Neural crest cell (in vitro differentiated cells): ENCODE measurements around the gene DNTTIP2. TPM values are rescaled to one million over a fixed set of nuclear protein-coding genes. Genes with fewer than 3 reads are reported as not detected.
"Not testable (repeated sequence)": the region's sequence is repeated elsewhere in the genome, so short reads cannot be mapped to it uniquely, and the experiment has no call there.

Experiments used
- DNase-seq: peaks from one replicate; pipeline ENCODE4 v3.0.0; 2021; ENCODE audit warnings: low read depth, mixed read lengths, low spot score
- H3K27ac Mint-ChIP-seq: one replicate; pipeline ENCODE4 v1.8.0; 2021; ENCODE audit warnings: mild to moderate bottlenecking, mixed read lengths; ENCODE audit not compliant: unreplicated experiment
- H3K27me3 Mint-ChIP-seq: 2 replicates; pipeline ENCODE4 v1.8.0; 2021; ENCODE audit warnings: low read depth, mild to moderate bottlenecking, mixed read lengths
- H3K36me3 Mint-ChIP-seq: 2 replicates; pipeline ENCODE4 v1.8.0; 2021; ENCODE audit warnings: low read depth, mild to moderate bottlenecking, mixed read lengths
- H3K4me1 Mint-ChIP-seq: 2 replicates; pipeline ENCODE4 v1.8.0; 2021; ENCODE audit warnings: mixed read lengths
- H3K4me3 Mint-ChIP-seq: one replicate; pipeline ENCODE4 v1.8.0; 2021; ENCODE audit warnings: mild to moderate bottlenecking, mixed read lengths
- H3K9me3 Mint-ChIP-seq: 2 replicates; pipeline ENCODE4 v1.8.0; 2021; ENCODE audit warnings: mixed read lengths
- CTCF ChIP-seq: fragments of 200-600 bp; sonication (generic); conservative IDR thresholded peaks from 2 replicates; pipeline ENCODE4 v1.5.0; 2021; ENCODE audit warnings: antibody characterized with exemption, mild to moderate bottlenecking
- total RNA-seq: library from RNA; stranded (reverse); gene quantifications from 2 replicates; pipeline ENCODE4 v1.2.1, GENCODE V29; 2021

Gene DNTTIP2
- total RNA-seq, 1 donor from 2014 or later: 65.0 TPM

DNA sequence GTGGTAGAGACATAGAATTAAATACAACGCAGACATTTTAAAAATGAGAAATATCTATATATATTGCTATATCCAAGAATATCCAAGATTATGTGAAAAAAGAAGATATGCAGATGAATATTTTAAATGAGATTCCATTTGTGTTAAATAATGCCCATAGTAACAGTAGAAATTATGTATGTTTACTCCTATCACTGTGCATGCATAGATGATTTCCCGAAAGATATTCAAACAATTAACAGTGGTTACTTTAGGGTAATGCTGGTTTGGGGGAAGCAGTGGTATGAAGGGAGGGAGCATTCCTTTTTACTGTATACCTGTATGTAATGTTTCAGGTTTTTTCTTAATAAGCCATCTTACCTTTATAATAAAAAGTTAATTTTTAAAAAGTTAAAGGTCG, 25.1 kb downstream of the DNTTIP2 start:
- Mint-ChIP-seq H3K4me3 (no peak overlapping the region), H3K36me3 (peaks cover 12% of the 10 kb centered on the region), H3K9me3 (peaks cover 20% of the 10 kb centered on the region), H3K27me3 (peaks cover 5% of the 10 kb centered on the region), H3K4me1 (no peaks in the 10 kb centered on the region), H3K27ac (no peak overlapping the region)
- no peak for DNase-seq
- TF ChIP-seq CTCF: no peak

DNA sequence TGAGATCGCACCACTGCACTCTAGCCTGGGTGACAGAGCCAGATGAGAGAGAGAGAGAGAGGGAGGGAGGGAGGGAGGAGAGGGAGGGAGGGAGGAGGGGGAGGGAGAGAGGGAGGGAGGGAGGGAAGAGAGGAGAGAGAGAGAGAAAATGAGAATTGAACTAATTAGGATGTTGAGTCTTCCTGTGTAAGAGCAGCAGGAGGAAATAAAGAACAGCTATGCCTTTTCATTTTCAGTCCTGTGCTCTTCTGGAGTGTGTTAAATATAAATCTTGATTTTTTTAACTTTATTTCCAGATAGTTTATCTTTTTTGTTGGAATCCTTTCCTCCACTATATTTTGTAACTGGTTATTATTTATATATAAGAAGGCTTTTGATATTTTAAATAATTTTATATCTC, 27.1 kb downstream of the DNTTIP2 start:
- H3K27ac Mint-ChIP-seq: no peak overlapping the region
- no peak for DNase-seq
- no peak for TF ChIP-seq CTCF
- H3K4me3 Mint-ChIP-seq: no peak overlapping the region
- peaks cover 11% of the 10 kb centered on the region for H3K4me1 Mint-ChIP-seq
- peaks cover 22% of the 10 kb centered on the region for H3K36me3 Mint-ChIP-seq
- H3K9me3 Mint-ChIP-seq: peaks cover 18% of the 10 kb centered on the region
- peaks cover 13% of the 10 kb centered on the region for H3K27me3 Mint-ChIP-seq

DNA sequence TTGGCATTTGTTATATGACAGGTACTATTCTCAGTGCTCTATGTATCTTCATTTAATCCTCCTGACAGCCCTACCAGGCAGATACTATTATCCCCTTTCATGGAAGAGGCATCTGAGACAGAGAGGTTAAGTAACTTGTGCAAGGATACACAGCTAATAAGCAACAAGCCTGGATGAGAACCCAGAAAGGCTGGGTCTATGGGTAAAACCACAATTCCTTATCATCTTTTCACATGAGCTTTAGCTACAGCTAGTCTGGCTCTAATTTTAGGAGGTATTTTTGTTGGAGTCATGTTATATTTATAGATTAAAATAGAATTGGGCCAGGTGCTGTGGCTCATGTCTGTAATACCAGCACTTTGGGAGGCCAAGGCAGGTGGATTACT, 27.7 kb downstream of the DNTTIP2 start:
- Mint-ChIP-seq H3K36me3 (peaks cover 22% of the 10 kb centered on the region), H3K27me3 (peaks cover 12% of the 10 kb centered on the region), H3K27ac (no peak overlapping the region), H3K9me3 (peaks cover 18% of the 10 kb centered on the region), H3K4me3 (no peak overlapping the region), H3K4me1 (peaks cover 11% of the 10 kb centered on the region)
- TF ChIP-seq CTCF: no peak
- no peak for DNase-seq

DNA sequence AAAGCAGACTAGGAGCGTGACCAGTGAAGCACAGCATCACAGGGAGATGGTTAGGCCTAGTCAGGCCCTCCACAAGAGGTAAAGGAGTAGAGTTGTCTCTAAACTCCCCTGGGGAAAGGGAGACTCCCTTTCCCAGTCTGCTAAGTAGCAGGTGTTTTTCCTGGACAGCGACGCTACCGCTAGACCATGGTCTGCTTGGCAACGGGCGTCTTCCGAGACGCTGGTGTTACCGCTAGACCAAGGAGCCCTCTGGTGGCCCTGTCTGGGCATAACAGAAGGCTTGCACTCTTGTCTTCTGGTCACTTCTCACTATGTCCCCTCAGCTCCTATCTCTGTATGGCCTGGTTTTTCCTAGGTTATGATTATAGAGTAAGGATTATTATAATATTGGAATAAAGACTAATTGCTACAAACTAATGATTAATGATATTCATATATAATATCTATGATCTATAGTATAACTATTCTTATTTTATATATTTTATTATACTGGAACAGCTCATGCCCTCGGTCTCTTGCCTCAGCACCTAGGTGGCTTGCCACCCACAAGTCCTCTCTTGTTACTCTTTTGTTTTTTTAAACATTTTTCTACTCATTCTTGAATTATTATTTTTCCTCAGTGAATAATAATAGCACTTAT, 28.2 kb downstream of the DNTTIP2 start:
- Mint-ChIP-seq H3K4me3 (peak overlapping the region; percentile 54), H3K36me3 (peaks cover 22% of the 10 kb centered on the region), H3K4me1 (peaks cover 15% of the 10 kb centered on the region), H3K9me3 (peaks cover 18% of the 10 kb centered on the region), H3K27me3 (peaks cover 16% of the 10 kb centered on the region)
- not testable (repeated sequence) for H3K27ac Mint-ChIP-seq
- peak; percentile 69 for TF ChIP-seq CTCF
- DNase-seq: peak; percentile 58

- peak overlapping the region; percentile 97 for H3K27ac Mint-ChIP-seq
- H3K27me3 Mint-ChIP-seq: peaks cover 19% of the 10 kb centered on the region
- peaks cover 35% of the 10 kb centered on the region for H3K4me1 Mint-ChIP-seq
- peaks cover 9% of the 10 kb centered on the region for H3K9me3 Mint-ChIP-seq
- peak overlapping the region; percentile 98 for H3K4me3 Mint-ChIP-seq
- no peak for DNase-seq
- peaks cover 15% of the 10 kb centered on the region for H3K36me3 Mint-ChIP-seq
- TF ChIP-seq CTCF: no peak
Measured at GRCh38 chr1:93848350-93848883, 30.6 kb downstream of the DNTTIP2 start.
